ENCODE measurements around the gene DEF6.

DNA sequence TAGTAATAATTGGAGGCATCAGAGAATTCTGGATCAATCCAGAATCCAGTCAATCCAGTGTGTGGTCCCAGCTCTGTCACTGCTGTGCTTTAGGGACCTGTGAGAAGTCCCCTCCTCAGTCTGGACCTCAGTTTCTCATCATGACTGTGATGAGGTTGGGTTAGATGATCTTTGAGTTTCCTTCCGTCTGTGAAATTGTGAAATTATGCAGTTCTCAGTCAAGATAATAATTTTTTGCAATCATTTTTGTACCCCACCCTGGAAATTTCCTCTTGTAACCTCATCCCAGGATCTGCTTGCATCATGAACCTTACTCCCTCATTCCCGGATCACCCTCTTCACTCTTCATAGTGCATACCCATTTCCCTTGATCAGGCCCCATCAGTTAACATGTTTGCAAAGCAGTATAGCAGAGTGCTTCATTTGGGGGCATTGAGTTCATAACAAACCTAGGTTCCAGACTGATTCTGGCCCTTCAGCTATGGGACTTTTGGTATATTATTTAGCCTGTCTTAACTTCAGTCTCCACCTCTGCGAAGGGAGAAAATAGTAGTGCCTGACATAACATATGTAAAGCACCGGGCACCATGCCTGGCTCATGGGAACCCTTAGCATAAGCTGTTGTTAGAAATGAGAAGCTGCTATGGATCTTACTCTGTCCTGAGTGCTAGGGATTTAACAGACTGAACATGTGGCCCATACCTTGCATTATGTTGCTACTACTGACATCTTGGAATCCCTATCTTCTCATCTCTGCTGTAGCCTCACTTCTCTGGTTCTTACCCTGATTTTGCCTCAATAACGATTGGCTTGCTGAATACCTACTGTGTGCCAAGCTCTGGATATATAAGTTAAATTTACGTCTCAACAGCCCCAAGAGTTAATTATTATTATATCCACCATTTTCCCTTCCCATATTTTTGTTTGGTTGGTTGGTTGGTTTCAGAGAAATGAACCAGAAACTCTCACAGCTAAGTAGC lies 36.7 kb upstream of the DEF6 start:
- TF ChIP-seq, protein P1, sequence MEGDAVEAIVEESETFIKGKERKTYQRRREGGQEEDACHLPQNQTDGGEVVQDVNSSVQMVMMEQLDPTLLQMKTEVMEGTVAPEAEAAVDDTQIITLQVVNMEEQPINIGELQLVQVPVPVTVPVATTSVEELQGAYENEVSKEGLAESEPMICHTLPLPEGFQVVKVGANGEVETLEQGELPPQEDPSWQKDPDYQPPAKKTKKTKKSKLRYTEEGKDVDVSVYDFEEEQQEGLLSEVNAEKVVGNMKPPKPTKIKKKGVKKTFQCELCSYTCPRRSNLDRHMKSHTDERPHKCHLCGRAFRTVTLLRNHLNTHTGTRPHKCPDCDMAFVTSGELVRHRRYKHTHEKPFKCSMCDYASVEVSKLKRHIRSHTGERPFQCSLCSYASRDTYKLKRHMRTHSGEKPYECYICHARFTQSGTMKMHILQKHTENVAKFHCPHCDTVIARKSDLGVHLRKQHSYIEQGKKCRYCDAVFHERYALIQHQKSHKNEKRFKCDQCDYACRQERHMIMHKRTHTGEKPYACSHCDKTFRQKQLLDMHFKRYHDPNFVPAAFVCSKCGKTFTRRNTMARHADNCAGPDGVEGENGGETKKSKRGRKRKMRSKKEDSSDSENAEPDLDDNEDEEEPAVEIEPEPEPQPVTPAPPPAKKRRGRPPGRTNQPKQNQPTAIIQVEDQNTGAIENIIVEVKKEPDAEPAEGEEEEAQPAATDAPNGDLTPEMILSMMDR (IDR thresholded peaks at IDR 0.05), result no peak
- peak in 1 of 2 donors; percentile 30 for TF ChIP-seq POLR2A (IDR thresholded peaks at IDR 0.05)
- TF ChIP-seq POLR2AphosphoS5 (IDR thresholded peaks at IDR 0.05), result no peak
- no peak for TF ChIP-seq EP300 (IDR thresholded peaks at IDR 0.05)
